ENCODE measurements around the gene MAP1LC3A.

Gene MAP1LC3A

GRCh38 chr20:34574861-34575260, 16.3 kb downstream of the MAP1LC3A start:
- no peak for DNase-seq (ENCODE audit: low read depth in 1 of 2, low spot score in 1 of 2)

- DNase-seq (ENCODE audit: low read depth in 1 of 2, low spot score in 1 of 2), result no peak
These were observed 16.8 kb downstream of the MAP1LC3A start for GRCh38 chr20:34575271-34575670.

- DNase-seq (ENCODE audit: low read depth in 1 of 2, low spot score in 1 of 2), result no peak
These were observed 17.2 kb downstream of the MAP1LC3A start for GRCh38 chr20:34575756-34576155.

- DNase-seq (ENCODE audit: low read depth in 1 of 2, low spot score in 1 of 2), result no peak
These were observed 18.5 kb downstream of the MAP1LC3A start for GRCh38 chr20:34577061-34577460.

- DNase-seq (ENCODE audit: low read depth in 1 of 2, low spot score in 1 of 2), result no peak
These were observed 19.5 kb downstream of the MAP1LC3A start for GRCh38 chr20:34578025-34578424.

GRCh38 chr20:34578521-34578920, 20.0 kb downstream of the MAP1LC3A start:
- DNase-seq (ENCODE audit: low read depth in 1 of 2, low spot score in 1 of 2), result no peak

- no peak for DNase-seq (ENCODE audit: low read depth in 1 of 2, low spot score in 1 of 2)
These were observed 20.9 kb downstream of the MAP1LC3A start for GRCh38 chr20:34579191-34579978.

- DNase-seq (ENCODE audit: low read depth in 1 of 2, low spot score in 1 of 2), result no peak
These were observed 21.7 kb downstream of the MAP1LC3A start for GRCh38 chr20:34579979-34580940.

GRCh38 chr20:34581341-34582184, 23.0 kb downstream of the MAP1LC3A start:
- no peak for DNase-seq (ENCODE audit: low read depth in 1 of 2, low spot score in 1 of 2)

- no peak for DNase-seq (ENCODE audit: low read depth in 1 of 2, low spot score in 1 of 2)
These were observed 23.7 kb downstream of the MAP1LC3A start for GRCh38 chr20:34582221-34582620.

GRCh38 chr20:34582911-34583310, 24.4 kb downstream of the MAP1LC3A start:
- no peak for DNase-seq (ENCODE audit: low read depth in 1 of 2, low spot score in 1 of 2)

GRCh38 chr20:34583544-34583943, 25.0 kb downstream of the MAP1LC3A start:
- DNase-seq (ENCODE audit: low read depth in 1 of 2, low spot score in 1 of 2), result no peak

- no peak for DNase-seq (ENCODE audit: low read depth in 1 of 2, low spot score in 1 of 2)
These were observed 26.5 kb downstream of the MAP1LC3A start for GRCh38 chr20:34585019-34585418.

- no peak for DNase-seq (ENCODE audit: low read depth in 1 of 2, low spot score in 1 of 2)
These were observed 28.1 kb downstream of the MAP1LC3A start for GRCh38 chr20:34586488-34587163.

GRCh38 chr20:34595377-34596184, 37.1 kb downstream of the MAP1LC3A start:
- DNase-seq (ENCODE audit: low read depth in 1 of 2, low spot score in 1 of 2), result no peak

GRCh38 chr20:34600892-34601653, 42.6 kb downstream of the MAP1LC3A start:
- DNase-seq (ENCODE audit: low read depth in 1 of 2, low spot score in 1 of 2), result no peak

- DNase-seq (ENCODE audit: low read depth in 1 of 2, low spot score in 1 of 2), result no peak
These were observed 46.7 kb downstream of the MAP1LC3A start for GRCh38 chr20:34604980-34605788.

- no peak for DNase-seq (ENCODE audit: low read depth in 1 of 2, low spot score in 1 of 2)
These were observed 48.5 kb downstream of the MAP1LC3A start for GRCh38 chr20:34607066-34607465.

Data from activated T-helper 1 cell treated with anti-CD3 and anti-CD28 coated beads, Interleukin-2, amount 50 U/mL, for 16 hours (primary cell).